Putamen (tissue), 1 donor: ENCODE results near the gene AMBP.

Experiments used
- DNase-seq: peaks from one replicate; pipeline ENCODE4 v3.0.0-alpha.2; 2016; ENCODE audit warnings: low spot score

The AMBP gene

DNA sequence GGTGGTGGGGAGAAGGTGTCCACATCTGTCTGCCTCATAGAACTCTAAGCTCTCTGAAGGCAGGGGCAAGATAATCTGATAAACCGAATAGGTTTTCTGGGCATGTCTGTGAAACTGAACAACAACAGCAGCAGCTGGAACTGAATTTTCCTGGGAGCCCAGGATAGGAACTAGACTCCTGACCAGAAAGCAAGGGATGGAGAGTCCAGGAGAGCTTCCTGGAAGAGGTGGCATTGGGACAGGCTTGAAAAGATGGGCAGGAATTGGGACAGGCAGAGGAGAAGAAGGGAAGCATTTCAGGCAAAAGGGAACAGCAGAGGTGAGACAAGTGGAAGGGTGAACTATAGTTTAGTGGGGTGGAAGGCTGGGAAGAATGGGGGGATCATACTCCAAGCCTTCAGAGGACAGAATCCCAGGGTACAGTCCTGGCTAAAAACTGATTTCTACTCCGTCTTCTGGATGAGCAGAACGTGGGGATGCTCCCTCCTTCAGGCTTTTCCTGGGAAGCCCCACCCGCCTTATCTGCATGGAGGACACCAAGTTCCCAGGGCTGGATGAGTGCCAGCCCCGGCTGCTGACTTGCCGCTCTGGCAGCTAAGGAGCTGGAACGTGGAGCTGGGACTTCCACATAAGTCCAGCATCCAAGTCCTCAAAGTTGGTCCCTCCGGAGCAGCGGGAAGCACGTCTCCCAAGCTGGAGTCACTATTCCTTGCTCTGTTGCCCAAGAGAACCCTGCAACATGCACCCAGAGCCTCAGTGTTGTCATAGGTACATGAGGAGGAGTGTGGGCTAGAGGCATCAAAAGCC is 34.9 kb upstream of the AMBP start:
- DNase-seq = peak; percentile 11

GRCh38 chr9:114112325-114112724 is 34.2 kb upstream of the AMBP start:
- DNase-seq = no peak

- no peak for DNase-seq
Observed at GRCh38 chr9:114110180-114110579, 32.1 kb upstream of the AMBP start.

DNA sequence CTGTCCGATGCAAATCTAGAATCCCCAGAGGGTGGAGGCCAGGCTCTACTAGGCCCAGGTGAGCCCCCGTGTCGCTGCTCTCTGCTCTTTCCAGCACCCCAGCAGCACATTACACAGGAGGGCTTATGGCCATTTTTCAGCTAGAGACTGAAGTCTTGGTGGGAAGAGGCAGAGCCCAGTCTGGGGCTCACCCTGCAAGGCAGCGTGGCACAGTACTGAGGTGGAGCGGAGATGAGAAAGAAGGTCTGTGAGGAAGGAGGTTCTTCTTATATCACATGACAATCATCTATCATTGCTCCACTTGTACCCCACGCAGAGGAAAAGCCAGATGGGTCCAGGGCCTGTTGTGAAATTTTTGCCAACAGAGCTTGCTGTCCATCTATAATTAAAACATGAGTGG is 31.0 kb upstream of the AMBP start:
- DNase-seq = no peak

- DNase-seq = peak; percentile 79
Observed at GRCh38 chr9:114108016-114108833, 30.1 kb upstream of the AMBP start.

DNA sequence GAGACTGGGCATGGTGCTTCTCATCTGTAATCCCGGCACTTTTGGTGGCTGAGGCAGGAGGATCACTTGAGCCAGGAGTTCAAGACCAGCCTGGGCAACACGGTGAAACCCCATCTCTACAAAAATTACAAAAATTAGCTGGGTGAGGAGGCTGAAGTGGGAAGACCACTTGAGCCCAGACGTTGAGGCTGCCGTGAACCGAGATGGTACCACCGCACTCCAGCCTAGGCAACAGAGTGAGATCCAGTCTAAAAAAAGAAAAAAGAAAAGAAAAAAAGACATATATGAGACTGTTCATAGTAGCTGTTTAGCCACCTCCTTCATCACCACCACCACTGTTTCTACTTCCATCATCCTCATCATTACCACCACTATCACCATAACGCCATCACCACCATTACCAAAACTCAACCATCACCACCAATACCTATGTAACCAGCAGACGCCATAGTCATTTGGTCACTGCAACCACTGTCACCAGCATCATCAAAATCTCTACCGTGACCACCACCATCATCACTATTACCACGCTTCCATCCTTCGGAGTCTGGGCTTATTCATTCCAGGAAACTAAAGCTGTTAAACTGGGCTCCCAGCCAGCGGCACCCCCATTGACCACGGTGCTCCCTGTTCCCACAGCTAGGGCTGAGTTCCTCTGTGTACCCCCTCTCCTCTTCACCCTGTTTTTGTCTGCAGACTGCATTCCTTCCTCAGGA is 29.3 kb upstream of the AMBP start:
- no peak for DNase-seq

- DNase-seq = no peak
Observed at GRCh38 chr9:114105236-114105635, 27.1 kb upstream of the AMBP start.

DNA sequence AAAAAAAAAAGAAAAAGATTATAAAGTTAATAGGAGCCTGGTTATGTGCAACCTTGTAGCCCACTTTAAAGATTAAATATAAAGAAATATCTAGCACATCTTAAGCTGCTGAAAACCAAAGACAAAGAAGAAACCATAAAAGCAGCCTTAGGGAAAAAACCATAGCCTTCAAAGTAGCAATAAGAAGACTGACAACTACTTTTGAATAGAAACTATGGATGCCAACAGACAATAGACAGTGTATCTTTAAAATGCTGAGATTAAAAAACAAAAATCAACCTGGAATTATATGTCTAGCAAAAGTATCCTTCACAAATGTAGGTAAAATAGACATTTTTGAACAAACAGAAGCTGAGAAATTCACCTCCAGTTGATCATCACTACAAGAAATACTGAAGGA is 24.4 kb upstream of the AMBP start:
- DNase-seq = no peak

DNA sequence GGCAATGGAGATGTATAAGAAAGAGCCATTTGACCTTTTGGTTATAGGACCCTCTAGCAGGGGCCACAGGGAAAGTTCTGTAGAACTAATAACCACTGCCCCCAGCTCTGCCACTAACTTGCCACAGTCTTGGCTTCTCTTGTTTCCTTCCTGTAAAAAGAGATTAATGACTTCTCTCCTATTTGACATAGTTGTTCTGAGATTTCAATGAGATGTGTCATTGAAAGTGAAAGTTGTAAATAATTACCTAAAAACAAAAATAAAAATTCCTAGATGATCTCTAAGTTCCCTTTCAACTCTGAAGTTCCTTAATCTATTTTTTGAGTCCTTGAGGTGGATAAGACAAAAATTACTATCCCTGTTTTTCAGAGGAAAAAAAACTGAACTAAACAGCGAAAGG is 22.4 kb upstream of the AMBP start:
- no peak for DNase-seq

DNA sequence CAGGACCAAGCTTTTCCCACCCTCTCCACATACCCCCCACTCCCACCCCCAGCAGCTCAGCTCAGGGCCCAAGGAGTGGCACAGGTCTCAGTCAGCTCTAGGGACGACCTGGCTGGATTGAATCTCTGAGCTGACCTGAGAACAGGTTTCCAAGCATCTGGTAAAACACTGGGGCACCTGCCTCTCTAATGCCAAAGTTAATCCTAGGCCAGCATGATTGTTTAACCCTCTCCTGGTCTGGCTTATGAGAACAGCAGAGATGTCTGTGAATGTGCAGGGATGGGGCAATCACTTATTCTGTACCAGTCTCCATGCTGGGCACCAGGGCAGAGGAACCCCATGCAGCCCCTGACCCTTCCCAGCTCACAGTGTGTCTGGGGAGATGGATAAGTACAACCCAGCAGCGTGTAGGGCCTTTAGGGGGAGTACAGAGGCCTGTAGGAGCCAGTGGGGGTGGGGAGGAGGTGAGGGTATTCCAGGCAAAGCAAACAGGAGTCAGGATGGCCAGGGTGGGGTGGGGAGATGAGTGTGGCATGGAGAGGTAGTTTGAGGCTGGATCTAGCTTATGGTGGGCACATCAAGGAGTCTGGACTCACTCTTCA is 21.7 kb upstream of the AMBP start:
- DNase-seq = no peak

DNA sequence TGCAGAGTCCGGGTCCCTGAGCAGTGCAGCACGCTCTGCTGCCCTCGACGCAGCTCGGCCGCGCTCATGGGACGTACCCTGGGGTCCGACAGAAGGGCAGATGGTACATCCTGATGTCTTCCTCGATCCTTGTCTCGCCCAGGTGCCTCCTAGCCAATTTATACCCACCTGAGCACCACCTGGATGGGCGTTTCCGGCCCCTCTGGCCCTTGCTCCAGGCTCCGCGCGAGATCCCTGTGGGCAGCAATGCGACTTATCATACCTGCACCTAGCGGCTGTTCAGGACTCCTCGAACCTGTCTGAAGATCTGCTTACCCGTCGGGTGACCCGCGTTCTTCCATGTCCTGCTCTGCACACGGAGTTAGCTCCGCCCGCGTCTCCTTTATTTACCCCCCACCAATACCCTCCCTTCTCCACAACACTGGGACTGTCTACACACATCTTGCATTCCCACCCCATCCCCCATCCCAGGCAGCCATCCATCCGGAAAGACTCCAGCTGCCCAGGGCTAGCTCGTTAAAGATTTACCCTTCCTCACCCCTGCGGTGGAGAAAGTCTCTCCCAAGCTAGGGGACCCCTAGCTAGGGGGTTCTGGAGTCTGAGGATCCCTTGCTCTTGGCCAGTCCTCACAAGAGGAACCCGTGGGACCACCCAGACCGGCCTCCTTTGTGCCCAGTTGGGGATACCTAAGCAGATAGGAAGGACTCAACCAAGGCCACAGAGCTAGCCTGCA is 21.0 kb upstream of the AMBP start, which contains the start of gene KIF12:
Gene KIF12, minus strand, starts transcription at position 357 of the 733 bp plus-strand sequence. Its CDS starts 16 bp downstream, at position 341.
- DNase-seq = no peak

GRCh38 chr9:114098021-114098935 is 20.2 kb upstream of the AMBP start:
- DNase-seq = no peak

GRCh38 chr9:114097613-114098020 is 19.5 kb upstream of the AMBP start:
- no peak for DNase-seq

DNA sequence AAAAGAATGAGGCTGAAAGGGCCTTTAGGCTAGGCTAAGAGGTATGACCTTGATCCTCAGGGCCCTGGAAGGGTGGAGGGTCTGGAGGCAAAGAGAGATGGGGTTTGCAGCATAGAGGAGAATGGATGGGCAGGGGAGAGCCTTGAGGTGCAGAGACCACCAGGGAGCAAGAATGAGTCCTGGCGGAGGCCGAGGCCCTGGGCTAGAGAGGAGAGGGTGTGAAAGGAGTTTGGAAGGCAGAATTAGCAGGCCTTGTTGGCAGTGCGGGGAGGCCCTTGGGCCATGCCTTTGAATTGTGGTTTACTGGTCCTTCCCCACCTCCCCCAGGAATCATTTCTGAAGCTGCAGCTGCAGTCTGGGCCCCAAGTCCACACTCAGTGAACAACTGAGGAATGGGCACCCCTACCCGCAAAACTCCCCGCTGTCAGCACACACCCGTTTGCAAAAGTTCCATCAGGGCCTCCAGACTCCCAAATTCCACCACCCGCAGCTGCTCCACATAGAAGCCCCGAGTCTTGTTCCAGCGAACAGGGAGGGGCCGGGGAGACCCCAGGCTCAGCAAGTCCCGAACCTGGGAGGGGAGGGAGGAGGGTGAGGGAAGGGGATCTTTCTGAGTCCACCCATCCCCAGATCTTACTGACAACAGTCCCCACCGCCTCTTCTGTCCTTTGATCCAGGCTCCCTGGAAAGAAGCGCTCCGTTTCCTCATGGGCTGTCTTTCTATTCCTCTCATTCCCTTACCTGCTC is 18.9 kb upstream of the AMBP start:
- DNase-seq = no peak

- DNase-seq = no peak
Observed at GRCh38 chr9:114096041-114096511, 18.0 kb upstream of the AMBP start.

DNA sequence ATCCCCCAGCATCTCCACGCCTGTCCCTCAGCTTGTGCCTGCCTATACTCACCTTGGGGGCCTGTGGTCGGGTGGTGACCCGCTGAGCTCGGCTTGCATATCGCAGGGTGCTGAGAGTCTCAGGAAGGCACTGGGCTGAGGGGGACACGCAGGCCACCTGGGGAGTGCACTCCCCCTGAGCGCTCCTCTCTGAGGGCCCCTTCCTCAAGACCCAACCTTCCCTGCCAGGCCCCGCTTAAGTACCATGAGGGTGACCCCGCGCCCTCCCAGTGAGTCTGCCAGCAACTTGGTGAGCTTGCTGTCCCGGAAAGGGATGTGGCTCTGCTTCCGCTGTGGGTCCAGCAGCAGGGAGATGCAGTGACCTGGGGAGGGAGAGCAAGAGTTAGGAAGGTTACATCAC is 16.9 kb upstream of the AMBP start:
- no peak for DNase-seq

- no peak for DNase-seq
Observed at GRCh38 chr9:114093761-114094505, 15.8 kb upstream of the AMBP start.

DNA sequence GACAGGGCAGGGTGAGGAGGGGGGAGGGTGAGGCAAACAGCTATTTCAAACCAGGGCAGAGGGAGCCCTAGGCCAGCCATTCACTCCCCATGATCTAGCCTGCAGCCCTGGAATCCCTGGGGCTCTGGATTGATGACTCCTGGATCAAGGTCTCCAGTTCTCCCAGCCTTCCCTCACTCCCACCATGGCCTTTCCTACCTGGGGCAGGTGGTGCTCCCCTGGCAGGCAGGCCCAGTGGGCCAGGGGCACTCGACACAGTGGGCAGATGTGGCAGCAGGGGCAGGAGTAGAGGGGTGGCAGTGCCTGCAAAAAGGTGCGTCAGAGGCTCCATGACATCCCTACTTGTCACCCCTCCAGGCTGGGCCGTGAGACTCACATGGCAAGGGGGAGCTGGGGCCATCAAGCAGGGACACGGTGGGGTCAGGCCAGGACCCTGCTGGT is 15.0 kb upstream of the AMBP start:
- DNase-seq = no peak

DNA sequence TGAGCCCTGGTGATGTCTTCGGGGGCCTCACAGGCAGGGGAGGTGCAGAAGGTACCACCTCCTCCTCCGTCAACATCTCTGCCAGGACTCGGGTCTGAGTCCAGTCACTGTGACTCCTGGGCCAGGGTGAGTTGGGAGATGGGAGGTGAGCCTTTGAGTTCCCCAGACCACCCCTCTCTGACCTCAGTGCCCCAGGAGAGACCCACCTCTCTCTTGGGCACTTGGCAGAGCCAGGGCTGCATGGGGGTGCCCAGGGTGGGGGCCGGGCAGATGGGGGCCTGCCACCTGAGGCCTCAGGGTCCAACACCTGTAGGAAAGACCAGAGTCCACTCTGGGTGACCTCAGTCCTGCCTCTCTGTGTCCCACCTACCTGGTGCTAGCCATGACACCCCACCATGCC is 14.2 kb upstream of the AMBP start:
- no peak for DNase-seq
